Measurements from ENCODE around the gene PXDN.

DNA sequence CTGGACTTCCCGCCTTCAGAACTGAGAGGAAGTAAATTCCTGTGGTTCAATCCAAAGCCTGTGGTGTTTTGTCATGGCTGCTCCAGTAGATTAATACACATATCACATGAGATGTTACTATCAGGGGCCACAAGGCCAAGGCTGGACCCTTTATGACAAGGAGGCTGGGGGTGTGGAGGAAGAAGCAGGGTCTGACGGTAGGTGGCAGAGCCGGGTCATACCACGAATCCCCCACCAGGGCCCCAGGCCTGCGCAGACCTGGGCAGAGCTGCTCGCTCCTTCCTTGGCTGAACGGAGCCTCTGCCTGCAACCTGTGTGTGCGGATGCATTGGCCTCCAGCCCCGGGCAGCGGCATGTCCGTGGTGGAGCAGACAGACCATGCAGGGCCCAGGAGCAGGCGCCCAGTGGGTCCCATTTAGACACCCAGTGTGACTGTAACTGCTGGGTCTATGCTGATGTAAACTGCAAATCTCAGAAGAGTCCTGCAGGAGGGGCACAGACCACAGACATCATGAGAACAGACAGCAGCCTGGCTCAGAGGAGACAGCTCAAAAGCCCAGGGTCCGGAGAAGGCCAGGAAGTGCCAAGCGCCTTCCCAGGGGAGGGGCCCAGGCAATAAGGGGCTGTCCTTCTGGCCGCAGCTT, 155.2 kb downstream of the PXDN start:
- no peak for TF ChIP-seq POLR2AphosphoS5 (IDR thresholded peaks at IDR 0.05; ENCODE audit: borderline replicate concordance, low read depth, low read length)
- TF ChIP-seq EZH2 (IDR thresholded peaks at IDR 0.05): no peak
